GM23338 (cell line): Measurements from ENCODE around the gene CARMIL1. TPM values are rescaled to one million over a fixed set of nuclear protein-coding genes. Genes with fewer than 3 reads are reported as not detected.

ENCODE experiments used
- ATAC-seq: fragments of 200-7000 bp; cut with Tn5 transposase; 3 replicates; pipeline ENCODE4 v1.9.1; 2020
- DNase-seq: peaks from one replicate; pipeline ENCODE4 v3.0.0-alpha.2; 2015; ENCODE audit warnings: low spot score
- H2AFZ ChIP-seq: fragments of 200-600 bp; sonication (generic); 2 replicates; pipeline ENCODE4 v1.8.0; 2016; ENCODE audit warnings: antibody characterized with exemption, mild to moderate bottlenecking, moderate library complexity
- H3F3A ChIP-seq: fragments of 200-600 bp; sonication (generic); replicated peaks from 2 replicates; pipeline ENCODE4 v1.8.0; 2017; ENCODE audit warnings: antibody characterized with exemption, mixed run types, low read depth
- H3K27ac ChIP-seq: fragments of 200-600 bp; sonication (generic); 2 replicates; pipeline ENCODE4 v1.6.1; 2016; ENCODE audit warnings: low read depth
- H3K27me3 ChIP-seq: fragments of 200-600 bp; sonication (generic); 2 replicates; pipeline ENCODE4 v1.8.0; 2016; ENCODE audit warnings: mild to moderate bottlenecking, mixed run types, moderate library complexity; ENCODE audit not compliant: insufficient read depth
- H3K36me3 ChIP-seq: fragments of 200-600 bp; sonication (generic); 2 replicates; pipeline ENCODE4 v1.8.0; 2016; ENCODE audit warnings: mild to moderate bottlenecking; ENCODE audit not compliant: insufficient read depth
- H3K4me1 ChIP-seq: fragments of 200-600 bp; sonication (generic); 2 replicates; pipeline ENCODE4 v1.8.0; 2016; ENCODE audit warnings: mild to moderate bottlenecking, moderate library complexity; ENCODE audit not compliant: insufficient read depth
- H3K4me2 ChIP-seq: fragments of 200-600 bp; sonication (generic); 2 replicates; pipeline ENCODE4 v1.7.1; 2017; ENCODE audit warnings: mixed run types
- H3K4me3 ChIP-seq: fragments of 200-600 bp; sonication (generic); 2 replicates; pipeline ENCODE4 v1.6.1; 2016; ENCODE audit warnings: mixed run types
- H3K79me2 ChIP-seq: fragments of 200-600 bp; sonication (generic); replicated peaks from 2 replicates; pipeline ENCODE4 v1.8.0; 2017; ENCODE audit warnings: mild to moderate bottlenecking; ENCODE audit not compliant: insufficient read depth
- H3K9me2 ChIP-seq: fragments of 200-600 bp; sonication (generic); 2 replicates; pipeline ENCODE4 v1.8.0; 2017; ENCODE audit not compliant: insufficient read depth
- H4K20me1 ChIP-seq: fragments of 200-600 bp; sonication (generic); replicated peaks from 2 replicates; pipeline ENCODE4 v1.8.0; 2017; ENCODE audit warnings: mild to moderate bottlenecking; ENCODE audit not compliant: insufficient read depth
- H3K27ac Mint-ChIP-seq: 2 replicates; pipeline ENCODE4 v1.8.0; 2020; ENCODE audit warnings: inconsistent platforms, mild to moderate bottlenecking, moderate library complexity, mixed read lengths
- H3K27me3 Mint-ChIP-seq: 3 replicates; pipeline ENCODE4 v1.8.0; 2022; ENCODE audit warnings: low read depth, mild to moderate bottlenecking, moderate library complexity, mixed read lengths, inconsistent platforms; ENCODE audit not compliant: insufficient read depth, poor library complexity
- H3K36me3 Mint-ChIP-seq: 3 replicates; pipeline ENCODE4 v1.8.0; 2021; ENCODE audit warnings: low read depth, mild to moderate bottlenecking, inconsistent platforms, moderate library complexity, mixed read lengths
- H3K4me1 Mint-ChIP-seq: 3 replicates; pipeline ENCODE4 v1.8.0; 2020; ENCODE audit warnings: mild to moderate bottlenecking, inconsistent platforms, mixed read lengths
- H3K4me3 Mint-ChIP-seq: 3 replicates; pipeline ENCODE4 v1.8.0; 2021; ENCODE audit warnings: moderate library complexity, mild to moderate bottlenecking, inconsistent platforms, mixed read lengths
- H3K9me3 Mint-ChIP-seq: 3 replicates; pipeline ENCODE4 v1.8.0; 2020; ENCODE audit warnings: moderate library complexity, mild to moderate bottlenecking, inconsistent platforms, mixed read lengths
- ETS1 ChIP-seq: IDR thresholded peaks from 2 replicates; pipeline ENCODE4 v1.6.1; 2016; ENCODE audit warnings: antibody characterized with exemption
- JUNB ChIP-seq: IDR thresholded peaks from one replicate; pipeline ENCODE4 v1.6.1; 2016; ENCODE audit warnings: antibody characterized with exemption; ENCODE audit not compliant: unreplicated experiment
- NANOG ChIP-seq: IDR thresholded peaks from 2 replicates; pipeline ENCODE4 v1.6.1; 2016; ENCODE audit warnings: antibody characterized with exemption, borderline replicate concordance
- STAT1 ChIP-seq: IDR thresholded peaks from one replicate; pipeline ENCODE4 v1.6.1; 2016; ENCODE audit warnings: antibody characterized with exemption; ENCODE audit not compliant: unreplicated experiment
- ZNF114 ChIP-seq: fragments of 250-450 bp; sonication (Bioruptor Pico); IDR thresholded peaks from 2 replicates; pipeline ENCODE4 v1.5.0; 2020; ENCODE audit warnings: mild to moderate bottlenecking, moderate library complexity
- ZNF462 ChIP-seq: fragments of 250-450 bp; sonication (Bioruptor Pico); IDR thresholded peaks from 2 replicates; pipeline ENCODE4 v1.5.0; 2020; ENCODE audit warnings: mild to moderate bottlenecking, moderate library complexity
- polyA plus RNA-seq: library from polyadenylated mRNA; unstranded; fragments of >200 nt; fragmentation: Nextera tagmentation; extraction: Ambion mirVana; gene quantifications from 2 replicates; pipeline ENCODE4 v1.2.1, GENCODE V29; 2016
- total RNA-seq: library from RNA; depleted of rRNA; stranded (reverse); fragments of >200 nt; shearing (Covaris generic); gene quantifications from 2 replicates; pipeline ENCODE4 v1.2.3, GENCODE V29; 2014

Gene CARMIL1
- total and polyA plus RNA-seq, 2 experiments from 2014 or later = 43.2 to 66.9 TPM

GRCh38 chr6:25413207-25413905 lies 134.2 kb downstream of the CARMIL1 start:
- Histone ChIP-seq H3K79me2 (peaks cover 89% of the 10 kb centered on the region), H3K4me3 (peak overlapping the region; percentile 10; the same call in 1 of the 2 replicates), H2AFZ (no peak overlapping the region), H3K27ac (peak overlapping the region; percentile 15), H3K9me2 (no peaks in the 10 kb centered on the region), H3F3A (no peaks in the 10 kb centered on the region), H3K4me1 (peaks cover 81% of the 10 kb centered on the region), H3K27me3 (no peaks in the 10 kb centered on the region), H3K36me3 (no peaks in the 10 kb centered on the region), H4K20me1 (no peaks in the 10 kb centered on the region), H3K4me2 (peak overlapping the region; percentile 66)
- TF ChIP-seq ZNF114 (CRISPR knock-in tag) (no peak), ETS1 (no peak), STAT1 (no peak), JUNB (no peak), ZNF462 (CRISPR knock-in tag) (no peak), NANOG (no peak)
- ATAC-seq (peak; percentile 56), DNase-seq (peak; percentile 44)
- H3K9me3 Mint-ChIP-seq = no peaks in the 10 kb centered on the region
- no peak overlapping the region; the same call in 1 of the 3 replicates for H3K4me3 Mint-ChIP-seq
- peaks cover 7% of the 10 kb centered on the region for H3K27me3 Mint-ChIP-seq
- H3K27ac Mint-ChIP-seq = peak overlapping the region; percentile 70
- H3K36me3 Mint-ChIP-seq = 0 out of 3 replicates have a peak, but pooled peaks cover 2% of the 10 kb centered on the region
- H3K4me1 Mint-ChIP-seq = peaks cover 76% of the 10 kb centered on the region
